ENCODE data around the gene WWOX.

WWOX gene

DNA sequence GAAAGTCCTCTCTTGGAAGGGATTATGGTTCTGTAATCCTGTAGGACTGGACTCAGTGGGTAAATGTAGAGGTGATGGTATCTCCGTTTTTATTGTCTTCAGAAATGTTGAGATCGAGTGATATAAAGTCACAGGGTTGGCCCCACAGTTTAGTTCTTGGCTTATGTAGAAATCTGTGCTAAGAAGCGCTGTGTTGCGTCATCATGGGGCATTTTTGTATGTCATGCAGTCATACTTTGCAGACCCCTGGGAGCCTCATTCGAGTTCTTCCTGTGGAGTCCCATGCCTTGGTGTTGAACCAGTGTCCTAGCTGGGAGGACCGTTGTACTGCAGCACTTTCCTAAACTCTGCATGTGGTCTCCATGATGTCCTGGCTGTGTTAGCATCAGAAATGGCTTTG, 881.4 kb downstream of the WWOX start:
- Histone ChIP-seq H3K9ac (ENCODE audit: low read depth, low read length) (no peak overlapping the region), H3K79me2 (ENCODE audit: insufficient read depth, low read length) (no peaks in the 10 kb centered on the region), H3K36me3 (ENCODE audit: insufficient read depth, low read length) (no peaks in the 10 kb centered on the region), H2AFZ (ENCODE audit: low read depth, low read length) (no peak overlapping the region), H3K27ac (ENCODE audit: low read length) (no peak overlapping the region), H3K4me1 (ENCODE audit: insufficient read depth, low read length) (no peaks in the 10 kb centered on the region), H4K20me1 (ENCODE audit: insufficient read depth, low read length) (no peaks in the 10 kb centered on the region), H3K9me3 (ENCODE audit: insufficient read depth, low read length, severe bottlenecking) (no peaks in the 10 kb centered on the region), H3K27me3 (ENCODE audit: insufficient read depth, low read length, poor library complexity) (no peaks in the 10 kb centered on the region), H3K4me3 (ENCODE audit: low read depth in 1 of 2, low read length in 2 of 2) (no peak overlapping the region), H3K4me2 (ENCODE audit: insufficient read depth, low read length) (no peak overlapping the region)
- ATAC-seq (ENCODE audit: insufficient read depth, low read depth): no peak
- no peak for DNase-seq
- TF ChIP-seq EZH2 (IDR thresholded peaks at IDR 0.05; ENCODE audit: borderline replicate concordance, low read depth, low read length, severe bottlenecking): no peak
- TF ChIP-seq, protein P1, sequence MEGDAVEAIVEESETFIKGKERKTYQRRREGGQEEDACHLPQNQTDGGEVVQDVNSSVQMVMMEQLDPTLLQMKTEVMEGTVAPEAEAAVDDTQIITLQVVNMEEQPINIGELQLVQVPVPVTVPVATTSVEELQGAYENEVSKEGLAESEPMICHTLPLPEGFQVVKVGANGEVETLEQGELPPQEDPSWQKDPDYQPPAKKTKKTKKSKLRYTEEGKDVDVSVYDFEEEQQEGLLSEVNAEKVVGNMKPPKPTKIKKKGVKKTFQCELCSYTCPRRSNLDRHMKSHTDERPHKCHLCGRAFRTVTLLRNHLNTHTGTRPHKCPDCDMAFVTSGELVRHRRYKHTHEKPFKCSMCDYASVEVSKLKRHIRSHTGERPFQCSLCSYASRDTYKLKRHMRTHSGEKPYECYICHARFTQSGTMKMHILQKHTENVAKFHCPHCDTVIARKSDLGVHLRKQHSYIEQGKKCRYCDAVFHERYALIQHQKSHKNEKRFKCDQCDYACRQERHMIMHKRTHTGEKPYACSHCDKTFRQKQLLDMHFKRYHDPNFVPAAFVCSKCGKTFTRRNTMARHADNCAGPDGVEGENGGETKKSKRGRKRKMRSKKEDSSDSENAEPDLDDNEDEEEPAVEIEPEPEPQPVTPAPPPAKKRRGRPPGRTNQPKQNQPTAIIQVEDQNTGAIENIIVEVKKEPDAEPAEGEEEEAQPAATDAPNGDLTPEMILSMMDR (IDR thresholded peaks at IDR 0.05; ENCODE audit: borderline replicate concordance, extremely low read depth, low read length, poor library complexity, severe bottlenecking): no peak

DNA sequence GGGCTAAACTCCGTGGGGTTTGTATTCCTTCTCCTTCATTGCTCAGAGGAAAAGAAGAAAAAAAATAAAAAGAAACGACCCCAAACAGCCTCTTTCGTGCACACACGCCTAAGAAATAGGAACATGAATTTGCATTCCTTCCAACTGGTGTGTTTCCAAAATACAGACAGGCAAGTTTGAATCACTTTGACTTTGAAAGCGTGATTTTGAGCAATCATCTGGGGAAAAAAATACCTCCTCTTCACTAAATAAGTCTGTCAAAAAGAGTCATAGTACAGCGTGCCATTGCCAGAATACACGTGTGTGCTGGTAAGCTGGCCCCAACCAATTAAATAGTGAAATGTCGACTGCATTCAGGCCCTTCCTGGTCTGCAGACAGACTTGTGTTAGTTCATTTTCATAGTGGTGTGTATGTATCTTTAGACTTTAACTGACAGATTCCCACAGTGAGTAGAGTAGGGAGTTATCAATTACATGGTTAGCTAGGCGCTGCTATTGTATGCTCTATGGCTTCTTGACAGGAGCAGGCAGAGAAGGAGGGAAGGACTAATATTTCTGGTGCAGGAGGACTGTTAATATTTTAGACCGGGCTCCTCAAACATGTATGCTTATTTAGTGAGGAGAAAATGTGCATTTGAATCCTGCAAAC, 882.8 kb downstream of the WWOX start:
- Histone ChIP-seq H3K27me3 (ENCODE audit: insufficient read depth, low read length, poor library complexity) (no peaks in the 10 kb centered on the region), H3K79me2 (ENCODE audit: insufficient read depth, low read length) (no peaks in the 10 kb centered on the region), H3K4me3 (ENCODE audit: low read depth in 1 of 2, low read length in 2 of 2) (no peak overlapping the region), H3K27ac (ENCODE audit: low read length) (no peak overlapping the region), H3K4me2 (ENCODE audit: insufficient read depth, low read length) (no peak overlapping the region), H3K4me1 (ENCODE audit: insufficient read depth, low read length) (no peaks in the 10 kb centered on the region), H3K9me3 (ENCODE audit: insufficient read depth, low read length, severe bottlenecking) (no peaks in the 10 kb centered on the region), H3K9ac (ENCODE audit: low read depth, low read length) (no peak overlapping the region), H3K36me3 (ENCODE audit: insufficient read depth, low read length) (no peaks in the 10 kb centered on the region), H2AFZ (ENCODE audit: low read depth, low read length) (no peak overlapping the region), H4K20me1 (ENCODE audit: insufficient read depth, low read length) (no peaks in the 10 kb centered on the region)
- DNase-seq: no peak
- ATAC-seq (ENCODE audit: insufficient read depth, low read depth): no peak
- TF ChIP-seq, protein P1 (IDR thresholded peaks at IDR 0.05; ENCODE audit: borderline replicate concordance, extremely low read depth, low read length, poor library complexity, severe bottlenecking): no peak
- no peak for TF ChIP-seq EZH2 (IDR thresholded peaks at IDR 0.05; ENCODE audit: borderline replicate concordance, low read depth, low read length, severe bottlenecking)

DNA sequence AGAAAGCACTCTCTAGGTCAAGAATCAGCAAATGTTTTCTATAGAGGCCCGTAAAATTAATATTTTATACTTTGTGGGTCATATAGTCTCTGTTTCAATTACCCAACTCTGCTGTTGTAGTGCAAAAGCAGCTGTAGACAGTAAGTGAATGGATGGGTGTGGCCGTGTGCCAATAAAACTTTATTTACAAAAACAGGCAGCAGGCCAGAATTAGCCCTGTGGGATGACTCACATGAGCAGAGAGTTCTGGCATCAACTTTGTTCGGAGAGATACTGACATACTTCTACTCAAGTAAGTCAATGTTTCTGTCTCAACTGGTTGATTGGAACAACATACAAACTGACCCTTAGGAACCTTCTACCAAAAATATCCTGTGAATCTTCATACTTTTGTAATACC, 884.9 kb downstream of the WWOX start:
- Histone ChIP-seq H4K20me1 (ENCODE audit: insufficient read depth, low read length) (no peaks in the 10 kb centered on the region), H2AFZ (ENCODE audit: low read depth, low read length) (no peak overlapping the region), H3K36me3 (ENCODE audit: insufficient read depth, low read length) (no peaks in the 10 kb centered on the region), H3K4me1 (ENCODE audit: insufficient read depth, low read length) (no peaks in the 10 kb centered on the region), H3K9me3 (ENCODE audit: insufficient read depth, low read length, severe bottlenecking) (no peaks in the 10 kb centered on the region), H3K27ac (ENCODE audit: low read length) (no peak overlapping the region), H3K4me2 (ENCODE audit: insufficient read depth, low read length) (no peak overlapping the region), H3K9ac (ENCODE audit: low read depth, low read length) (no peak overlapping the region), H3K27me3 (ENCODE audit: insufficient read depth, low read length, poor library complexity) (no peaks in the 10 kb centered on the region), H3K79me2 (ENCODE audit: insufficient read depth, low read length) (no peaks in the 10 kb centered on the region), H3K4me3 (ENCODE audit: low read depth in 1 of 2, low read length in 2 of 2) (no peak overlapping the region)
- TF ChIP-seq EZH2 (IDR thresholded peaks at IDR 0.05; ENCODE audit: borderline replicate concordance, low read depth, low read length, severe bottlenecking): no peak
- TF ChIP-seq, protein P1 (IDR thresholded peaks at IDR 0.05; ENCODE audit: borderline replicate concordance, extremely low read depth, low read length, poor library complexity, severe bottlenecking): no peak
- ATAC-seq (ENCODE audit: insufficient read depth, low read depth) (no peak), DNase-seq (no peak)
